CD14-positive monocyte (primary cell): ENCODE measurements around the gene COL24A1. TPM values are rescaled to one million over a fixed set of nuclear protein-coding genes. Genes with fewer than 3 reads are reported as not detected.
A peak's percentile ranks its signal among the peaks of the same experiment; 100 is the strongest.

ENCODE experiments used
- DNase-seq, 3 donors: peaks; one replicate each; pipeline ENCODE4 v3.0.0-alpha.2; 2011 to 2022
- H2AFZ ChIP-seq: 2 replicates; pipeline ENCODE4 v1.6.0; 2012; ENCODE audit warnings: mild to moderate bottlenecking, low read depth, low read length, inconsistent platforms; ENCODE audit not compliant: insufficient read depth, poor library complexity, severe bottlenecking
- H3K27ac ChIP-seq, 2 donors: 1 replicate in 1 of 2; 2 replicates in 1 of 2; pipeline ENCODE4 v1.5.1; 2012 to 2013; ENCODE audit warnings: low read length in 2 of 2, control low read depth in 1 of 2, inconsistent platforms in 1 of 2, low read depth in 1 of 2, mild to moderate bottlenecking in 1 of 2
- H3K27me3 ChIP-seq, 2 donors: one replicate each; pipeline versions ENCODE4 v1.6.0 to v1.6.1; 2011 to 2013; ENCODE audit warnings: low read length in 2 of 2; ENCODE audit not compliant: control insufficient read depth in 2 of 2, insufficient read depth in 2 of 2
- H3K36me3 ChIP-seq, 2 donors: replicated peaks in 1 of 2; 1 replicate in 1 of 2; 2 replicates in 1 of 2; pipeline versions ENCODE4 v1.5.1 to v1.6.1; 2012 to 2013; ENCODE audit warnings: low read length in 2 of 2, control low read depth in 1 of 2, inconsistent platforms in 1 of 2, mild to moderate bottlenecking in 1 of 2; ENCODE audit not compliant: insufficient read depth in 2 of 2, control insufficient read depth in 1 of 2
- H3K4me1 ChIP-seq, 2 donors: 1 replicate in 1 of 2; 2 replicates in 1 of 2; pipeline versions ENCODE4 v1.5.1 to v1.6.1; 2012 to 2013; ENCODE audit warnings: low read length in 2 of 2, control low read depth in 1 of 2, inconsistent platforms in 1 of 2, mild to moderate bottlenecking in 1 of 2, moderate library complexity in 1 of 2; ENCODE audit not compliant: insufficient read depth in 2 of 2, control insufficient read depth in 1 of 2
- H3K4me2 ChIP-seq: replicated peaks from 2 replicates; pipeline ENCODE3; 2012; ENCODE audit warnings: low read length, moderate library complexity, mild to moderate bottlenecking; ENCODE audit not compliant: poor library complexity, severe bottlenecking; ENCODE audit errors: extremely low read depth
- H3K4me3 ChIP-seq, 3 experiments: fragments of 200-600 bp in 1 of 3; sonication (generic) in 1 of 3; replicated peaks in 1 of 3; 1 replicate in 2 of 3; 2 replicates in 1 of 3; pipeline ENCODE4 v1.5.1; 2011 to 2013; ENCODE audit warnings: low read length in 3 of 3, mild to moderate bottlenecking in 3 of 3, control low read depth in 2 of 3, low read depth in 2 of 3, inconsistent platforms in 1 of 3, moderate library complexity in 1 of 3
- H3K79me2 ChIP-seq: 2 replicates; pipeline ENCODE4 v1.6.0; 2012; ENCODE audit warnings: mild to moderate bottlenecking, control low read depth, inconsistent platforms, low read length, moderate library complexity; ENCODE audit not compliant: insufficient read depth
- H3K9ac ChIP-seq: 2 replicates; pipeline ENCODE4 v1.6.0; 2017; ENCODE audit warnings: low read length, mild to moderate bottlenecking; ENCODE audit not compliant: insufficient read depth, poor library complexity, severe bottlenecking
- H3K9me3 ChIP-seq, 2 donors: replicated peaks in 1 of 2; 1 replicate in 1 of 2; 2 replicates in 1 of 2; pipeline versions ENCODE4 v1.5.1 to v1.6.1; 2012 to 2013; ENCODE audit warnings: low read length in 2 of 2, control low read depth in 1 of 2; ENCODE audit not compliant: control insufficient read depth in 1 of 2, insufficient read depth in 1 of 2
- H4K20me1 ChIP-seq: 2 replicates; pipeline ENCODE4 v1.6.0; 2012; ENCODE audit warnings: mild to moderate bottlenecking, low read length, control low read depth, moderate library complexity; ENCODE audit not compliant: insufficient read depth
- H3K27ac Mint-ChIP-seq, 7 donors: one replicate each; pipeline ENCODE4 v1.8.0; 2020; ENCODE audit warnings: mild to moderate bottlenecking in 7 of 7, mixed read lengths in 7 of 7, moderate library complexity in 6 of 7, inconsistent platforms in 2 of 7
- H3K27me3 Mint-ChIP-seq, 3 donors: one replicate each; pipeline ENCODE4 v1.8.0; 2021 to 2022; ENCODE audit warnings: low read depth in 3 of 3, mild to moderate bottlenecking in 3 of 3, mixed read lengths in 3 of 3, moderate library complexity in 3 of 3, inconsistent platforms in 1 of 3
- H3K36me3 Mint-ChIP-seq, 2 donors: one replicate each; pipeline ENCODE4 v1.8.0; 2020; ENCODE audit warnings: mixed read lengths in 2 of 2, inconsistent platforms in 1 of 2, mild to moderate bottlenecking in 1 of 2
- H3K4me1 Mint-ChIP-seq: one replicate; pipeline ENCODE4 v1.8.0; 2020; ENCODE audit warnings: mild to moderate bottlenecking, mixed read lengths
- H3K4me3 Mint-ChIP-seq, 2 donors: one replicate each; pipeline ENCODE4 v1.8.0; 2020; ENCODE audit warnings: mild to moderate bottlenecking in 2 of 2, mixed read lengths in 2 of 2, moderate library complexity in 1 of 2
- H3K9me3 Mint-ChIP-seq, 7 donors: one replicate each; pipeline ENCODE4 v1.8.0; 2020 to 2022; ENCODE audit warnings: mixed read lengths in 7 of 7, mild to moderate bottlenecking in 6 of 7, moderate library complexity in 6 of 7, inconsistent platforms in 2 of 7
- WGBS: methylation state at CpG from one replicate; pipeline ENCODE4 v1.1.5; 2013; ENCODE audit warnings: missing lambda C conversion rate; ENCODE audit not compliant: insufficient coverage; 5-methylcytosine and 5-hydroxymethylcytosine counted together
- intact Hi-C, 2 donors: fragments of 100-400 bp; cut with micrococcal nuclease; formaldehyde crosslinking; loops; one replicate each; pipeline versions ENCODE4 v1.15.0 to v1.15.1; 2023
- polyA plus RNA-seq, 3 donors: library from polyadenylated mRNA; depleted of rRNA in 1 of 3; unstranded in 2 of 3; stranded (reverse) in 1 of 3; fragments of 300-500 nt in 2 of 3; fragments of >200 nt in 1 of 3; fragmentation: Illumina TruSeq in 2 of 3; gene quantifications; 1 replicate in 2 of 3; 2 replicates in 1 of 3; pipeline ENCODE4 v1.2.3, GENCODE V29; 2012 to 2021
- TF ChIP-seq, protein P1 (sequence below): fragments of 200-600 bp; IDR thresholded peaks from one replicate; pipeline ENCODE4 v1.8.0; 2022; ENCODE audit warnings: antibody characterized with exemption, mild to moderate bottlenecking

Gene COL24A1
- polyA plus RNA-seq, 3 donors, result 0.05 to 0.13 TPM; not detected in 1

DNA sequence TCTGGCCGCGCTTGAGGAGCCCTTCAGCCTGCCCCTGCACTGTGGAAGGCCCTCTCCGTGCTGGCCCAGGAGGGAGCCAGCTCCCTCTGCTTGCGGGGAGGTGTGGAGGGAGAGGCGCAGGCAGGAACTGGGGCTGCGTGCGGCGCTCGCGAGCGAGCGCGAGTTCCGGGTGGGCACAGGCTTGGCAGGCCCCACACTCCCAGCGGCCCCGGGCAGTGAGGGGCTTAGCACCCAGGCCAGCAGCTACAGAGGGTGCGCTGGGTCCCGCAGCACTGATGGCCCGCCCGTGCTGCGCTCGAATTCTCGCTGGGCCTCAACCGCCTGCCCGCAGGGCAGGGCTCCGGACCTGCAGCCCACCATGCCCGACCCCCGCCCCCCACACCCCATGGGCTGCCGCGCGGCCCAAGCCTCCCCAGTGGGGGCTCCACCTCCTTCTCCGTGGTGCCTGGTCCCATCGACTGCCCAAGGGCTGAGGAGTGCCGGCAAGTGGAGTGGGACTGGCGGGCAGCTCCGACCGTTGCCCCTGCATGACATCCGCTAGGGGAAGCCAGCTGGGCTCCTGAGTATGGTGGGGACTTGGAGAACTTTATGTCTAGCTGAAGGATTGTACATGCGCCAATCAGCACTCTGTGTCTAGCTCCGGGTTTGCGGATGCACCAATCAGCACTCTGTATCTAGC is 46.0 kb downstream of the COL24A1 start:
- H3K27me3 Mint-ChIP-seq, result peaks cover 0 to 2% (median 0%) of the 10 kb centered on the region in 3 donors
- no peaks in the 10 kb centered on the region for H3K4me1 Mint-ChIP-seq
- H3K9me3 ChIP-seq, result peaks cover 3 to 19% of the 10 kb centered on the region in 2 donors
- H3K36me3 Mint-ChIP-seq, result peaks cover 6 to 24% of the 10 kb centered on the region in 2 donors
- peaks cover 4 to 12% (median 6%) of the 10 kb centered on the region in 7 donors for H3K9me3 Mint-ChIP-seq
- H3K9ac ChIP-seq, result no peak overlapping the region
- 97% methylated on average over 34 of the region's 41 CpGs for WGBS
- peaks cover 0 to 8% of the 10 kb centered on the region in 2 donors for H3K36me3 ChIP-seq
- peak overlapping the region in 1 of 7 donors; percentile 20 for H3K27ac Mint-ChIP-seq
- no peaks in the 10 kb centered on the region for H3K79me2 ChIP-seq
- H3K4me2 ChIP-seq, result no peak overlapping the region
- H2AFZ ChIP-seq, result no peak overlapping the region
- TF ChIP-seq, protein P1, sequence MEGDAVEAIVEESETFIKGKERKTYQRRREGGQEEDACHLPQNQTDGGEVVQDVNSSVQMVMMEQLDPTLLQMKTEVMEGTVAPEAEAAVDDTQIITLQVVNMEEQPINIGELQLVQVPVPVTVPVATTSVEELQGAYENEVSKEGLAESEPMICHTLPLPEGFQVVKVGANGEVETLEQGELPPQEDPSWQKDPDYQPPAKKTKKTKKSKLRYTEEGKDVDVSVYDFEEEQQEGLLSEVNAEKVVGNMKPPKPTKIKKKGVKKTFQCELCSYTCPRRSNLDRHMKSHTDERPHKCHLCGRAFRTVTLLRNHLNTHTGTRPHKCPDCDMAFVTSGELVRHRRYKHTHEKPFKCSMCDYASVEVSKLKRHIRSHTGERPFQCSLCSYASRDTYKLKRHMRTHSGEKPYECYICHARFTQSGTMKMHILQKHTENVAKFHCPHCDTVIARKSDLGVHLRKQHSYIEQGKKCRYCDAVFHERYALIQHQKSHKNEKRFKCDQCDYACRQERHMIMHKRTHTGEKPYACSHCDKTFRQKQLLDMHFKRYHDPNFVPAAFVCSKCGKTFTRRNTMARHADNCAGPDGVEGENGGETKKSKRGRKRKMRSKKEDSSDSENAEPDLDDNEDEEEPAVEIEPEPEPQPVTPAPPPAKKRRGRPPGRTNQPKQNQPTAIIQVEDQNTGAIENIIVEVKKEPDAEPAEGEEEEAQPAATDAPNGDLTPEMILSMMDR, result no peak
- no peak for DNase-seq
- no peaks in the 10 kb centered on the region for H3K4me1 ChIP-seq
- H3K4me3 Mint-ChIP-seq, result no peak overlapping the region
- H3K27ac ChIP-seq, result no peak overlapping the region
- H3K4me3 ChIP-seq, result no peak overlapping the region
- intact Hi-C loops, result no loop called here
- no peaks in the 10 kb centered on the region for H3K27me3 ChIP-seq
- no peaks in the 10 kb centered on the region for H4K20me1 ChIP-seq

DNA sequence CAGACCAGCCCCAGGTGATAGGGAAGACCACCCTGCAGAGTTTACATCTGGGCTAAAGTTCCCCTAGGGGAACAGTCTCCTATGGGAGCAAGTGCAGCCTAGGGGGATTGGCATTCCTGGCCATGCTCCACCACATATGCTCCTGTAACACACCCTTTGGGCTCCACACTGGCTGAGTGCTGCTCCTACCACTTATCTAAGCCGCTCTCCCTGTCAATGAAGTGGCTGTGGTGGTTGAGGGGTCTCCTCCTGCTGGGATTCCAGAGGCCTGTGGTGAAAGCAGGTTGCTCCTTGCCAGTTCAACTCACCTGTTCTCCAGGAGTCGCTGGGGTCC is 51.1 kb downstream of the COL24A1 start:
- Histone ChIP-seq H3K27ac (no peak overlapping the region), H3K9me3 (peaks cover 3 to 19% of the 10 kb centered on the region in 2 donors), H3K36me3 (no peaks in the 10 kb centered on the region), H2AFZ (no peak overlapping the region), H3K4me3 (no peak overlapping the region), H3K9ac (no peak overlapping the region), H4K20me1 (no peaks in the 10 kb centered on the region), H3K79me2 (no peaks in the 10 kb centered on the region), H3K4me1 (no peaks in the 10 kb centered on the region), H3K27me3 (no peaks in the 10 kb centered on the region), H3K4me2 (no peak overlapping the region)
- H3K27ac Mint-ChIP-seq, result no peak overlapping the region
- no peak for DNase-seq
- no peaks in the 10 kb centered on the region for H3K4me1 Mint-ChIP-seq
- TF ChIP-seq, protein P1, result no peak
- peaks cover 0 to 4% (median 0%) of the 10 kb centered on the region in 3 donors for H3K27me3 Mint-ChIP-seq
- H3K4me3 Mint-ChIP-seq, result no peak overlapping the region
- intact Hi-C loops, result no loop called here
- peaks cover 2 to 12% of the 10 kb centered on the region in 2 donors for H3K36me3 Mint-ChIP-seq
- peaks cover 2 to 20% (median 13%) of the 10 kb centered on the region in 7 donors for H3K9me3 Mint-ChIP-seq
- WGBS, result 100% methylated on average over 1 of the region's 2 CpGs
